SK-N-SH (cell line): Measurements from ENCODE around the gene NUDCD3.

Experiments used
- ELF1 ChIP-seq: IDR thresholded peaks from 2 replicates; pipeline ENCODE4 v1.4.0; 2012
- EZH2phosphoT487 ChIP-seq: fragments of 200-600 bp; sonication (generic); IDR thresholded peaks from 2 replicates; pipeline ENCODE4 v1.6.1; 2017; ENCODE audit warnings: low read depth, mixed run types, mild to moderate bottlenecking, antibody characterized with exemption, moderate library complexity, borderline replicate concordance
- FOXJ3 ChIP-seq: sonication (generic); formaldehyde crosslinking; IDR thresholded peaks from 2 replicates; pipeline ENCODE4 v1.5.1; 2020; ENCODE audit warnings: mild to moderate bottlenecking, missing genetic modification reagents
- GABPA ChIP-seq: IDR thresholded peaks from 2 replicates; pipeline ENCODE4 v1.4.0; 2012; ENCODE audit warnings: low read depth, mild to moderate bottlenecking
- NRF1 ChIP-seq: IDR thresholded peaks from 2 replicates; pipeline ENCODE4 v1.6.1; 2012; ENCODE audit warnings: low read depth, mild to moderate bottlenecking, low read length
- POLR2AphosphoS5 ChIP-seq: IDR thresholded peaks from 2 replicates; pipeline ENCODE4 v1.6.1; 2012; ENCODE audit warnings: low read depth, low read length
- RAD21 ChIP-seq: IDR thresholded peaks from 2 replicates; pipeline ENCODE4 v1.6.1; 2012; ENCODE audit warnings: mild to moderate bottlenecking, low read length
- RFX5 ChIP-seq: IDR thresholded peaks from 2 replicates; pipeline ENCODE4 v1.6.1; 2012; ENCODE audit warnings: mild to moderate bottlenecking, improper control_type of control experiment, low read length
- SIN3A ChIP-seq: IDR thresholded peaks from 2 replicates; pipeline ENCODE4 v1.6.1; 2012; ENCODE audit warnings: low read depth, mild to moderate bottlenecking, low read length, moderate library complexity, borderline replicate concordance
- TEAD4 ChIP-seq: IDR thresholded peaks from 2 replicates; pipeline ENCODE4 v1.4.0; 2012; ENCODE audit warnings: mild to moderate bottlenecking, borderline replicate concordance; ENCODE audit not compliant: insufficient read depth
- TF ChIP-seq, protein P1 (sequence below): fragments of 200-600 bp; sonication (generic); IDR thresholded peaks from 2 replicates; pipeline ENCODE4 v1.6.1; 2017; ENCODE audit warnings: antibody characterized with exemption, mild to moderate bottlenecking, moderate library complexity
- TF ChIP-seq, protein P2 (sequence below): fragments of 150-350 bp; IDR thresholded peaks from 2 replicates; pipeline ENCODE4 v1.6.1; 2017; ENCODE audit warnings: antibody characterized with exemption, low read length, low read depth, borderline replicate concordance

DNA sequence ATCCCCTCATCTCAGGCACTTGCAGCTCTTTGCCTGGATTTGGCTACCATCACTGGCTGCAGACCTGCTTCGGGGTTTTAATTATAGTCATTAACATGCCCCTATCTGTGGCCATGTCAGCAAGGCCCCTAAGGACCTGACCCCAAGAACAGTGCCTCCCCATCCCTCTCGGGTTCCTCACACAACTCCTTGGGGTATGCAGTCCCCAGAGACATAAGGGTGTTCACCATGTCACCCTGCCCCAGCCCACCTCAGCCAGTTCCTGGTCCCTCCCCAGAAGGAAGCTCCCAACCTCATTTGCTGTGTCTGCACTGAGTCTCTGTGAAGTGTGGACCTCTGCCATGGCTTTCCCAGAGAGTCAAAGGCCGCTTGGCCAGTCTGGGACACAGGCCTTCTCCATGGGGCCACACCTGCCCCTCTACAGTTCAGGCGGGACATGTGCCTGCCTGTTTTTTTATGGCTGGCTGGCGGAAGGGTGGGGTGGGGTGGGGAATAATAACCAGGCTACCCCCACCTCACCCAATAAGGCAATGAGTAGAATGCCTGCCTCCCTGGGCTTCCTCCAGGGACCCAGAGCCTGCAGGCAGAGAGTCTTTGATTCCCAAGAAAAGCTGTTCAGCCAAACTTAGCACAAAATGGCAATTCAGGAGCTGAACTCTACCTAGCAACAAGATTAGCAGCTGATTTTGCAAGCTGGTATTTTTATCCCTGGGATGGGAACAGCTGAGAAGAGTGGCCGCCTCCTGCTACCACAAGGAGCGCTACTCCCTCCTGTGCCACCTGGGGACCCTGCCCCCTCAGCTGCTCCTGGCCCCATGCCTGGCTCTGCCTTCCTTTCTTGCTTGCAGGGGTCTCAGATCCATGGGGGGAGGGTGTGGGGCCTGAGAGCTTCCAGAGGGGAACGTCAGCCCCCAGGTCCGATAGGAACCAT is 141.3 kb downstream of the NUDCD3 start:
- TF ChIP-seq ELF1 (no peak), RFX5 (peak; percentile 81), SIN3A (no peak), RAD21 (no peak), POLR2AphosphoS5 (no peak), GABPA (no peak), NRF1 (no peak), FOXJ3 (no peak), EZH2phosphoT487 (no peak), TEAD4 (no peak)
- TF ChIP-seq, protein P1, sequence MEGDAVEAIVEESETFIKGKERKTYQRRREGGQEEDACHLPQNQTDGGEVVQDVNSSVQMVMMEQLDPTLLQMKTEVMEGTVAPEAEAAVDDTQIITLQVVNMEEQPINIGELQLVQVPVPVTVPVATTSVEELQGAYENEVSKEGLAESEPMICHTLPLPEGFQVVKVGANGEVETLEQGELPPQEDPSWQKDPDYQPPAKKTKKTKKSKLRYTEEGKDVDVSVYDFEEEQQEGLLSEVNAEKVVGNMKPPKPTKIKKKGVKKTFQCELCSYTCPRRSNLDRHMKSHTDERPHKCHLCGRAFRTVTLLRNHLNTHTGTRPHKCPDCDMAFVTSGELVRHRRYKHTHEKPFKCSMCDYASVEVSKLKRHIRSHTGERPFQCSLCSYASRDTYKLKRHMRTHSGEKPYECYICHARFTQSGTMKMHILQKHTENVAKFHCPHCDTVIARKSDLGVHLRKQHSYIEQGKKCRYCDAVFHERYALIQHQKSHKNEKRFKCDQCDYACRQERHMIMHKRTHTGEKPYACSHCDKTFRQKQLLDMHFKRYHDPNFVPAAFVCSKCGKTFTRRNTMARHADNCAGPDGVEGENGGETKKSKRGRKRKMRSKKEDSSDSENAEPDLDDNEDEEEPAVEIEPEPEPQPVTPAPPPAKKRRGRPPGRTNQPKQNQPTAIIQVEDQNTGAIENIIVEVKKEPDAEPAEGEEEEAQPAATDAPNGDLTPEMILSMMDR, result no peak
- TF ChIP-seq, protein P2, sequence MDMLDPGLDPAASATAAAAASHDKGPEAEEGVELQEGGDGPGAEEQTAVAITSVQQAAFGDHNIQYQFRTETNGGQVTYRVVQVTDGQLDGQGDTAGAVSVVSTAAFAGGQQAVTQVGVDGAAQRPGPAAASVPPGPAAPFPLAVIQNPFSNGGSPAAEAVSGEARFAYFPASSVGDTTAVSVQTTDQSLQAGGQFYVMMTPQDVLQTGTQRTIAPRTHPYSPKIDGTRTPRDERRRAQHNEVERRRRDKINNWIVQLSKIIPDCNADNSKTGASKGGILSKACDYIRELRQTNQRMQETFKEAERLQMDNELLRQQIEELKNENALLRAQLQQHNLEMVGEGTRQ, result no peak
